ENCODE results near the gene FIS1. TPM values are rescaled to one million over a fixed set of nuclear protein-coding genes. Genes with fewer than 3 reads are reported as not detected.
"Not testable (repeated sequence)": the region's sequence is repeated elsewhere in the genome, so short reads cannot be mapped to it uniquely, and the experiment has no call there.

The FIS1 gene
- total RNA-seq: 100 to 1,000 TPM; 129 to 251 (median 233) TPM

DNA sequence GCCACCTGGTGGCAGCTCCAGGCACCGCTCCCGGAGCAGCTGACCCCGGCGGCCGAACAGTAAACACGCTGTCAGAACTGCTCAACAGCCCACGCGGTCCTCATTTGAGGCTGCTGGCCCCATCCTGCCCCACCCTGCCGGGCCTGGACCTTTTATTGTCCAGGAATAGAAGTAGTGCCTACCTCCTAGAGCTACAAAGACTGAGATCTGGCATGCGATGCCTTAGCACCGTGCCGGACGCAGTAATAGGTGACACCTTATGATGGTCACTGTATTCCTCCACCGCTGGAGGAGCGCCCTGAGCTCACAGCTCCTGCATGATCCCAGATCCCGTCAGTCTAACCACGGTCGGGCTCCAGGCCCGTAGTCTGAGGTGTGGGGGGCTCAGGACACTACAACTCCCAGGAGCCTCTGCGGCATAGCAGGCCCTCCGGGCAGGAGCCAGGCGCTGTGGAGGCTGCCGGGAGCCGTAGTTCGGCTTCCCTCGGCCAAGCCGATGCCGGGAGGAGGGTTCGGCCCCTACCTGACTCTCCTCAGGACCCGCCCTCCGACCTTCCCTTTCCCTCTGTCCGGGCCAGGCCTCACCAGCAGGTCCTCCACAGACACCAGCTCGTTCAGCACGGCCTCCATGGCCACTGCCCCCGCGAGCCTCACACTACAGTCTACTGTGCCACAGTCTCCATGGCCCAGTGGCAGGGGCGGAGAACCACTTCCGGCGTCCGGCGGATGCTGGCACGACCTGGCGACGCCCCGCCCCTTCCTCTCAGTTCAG is at the start of gene FIS1:
Gene FIS1 (minus strand): TSS at position 707 of the 772 bp plus-strand sequence. CDS start 77 bp downstream, at position 630.
- Histone ChIP-seq H3K9me3 (no peaks in the 10 kb centered on the region), H3K4me1 (peaks cover 7 to 11% of the 10 kb centered on the region in 2 donors), H3K27me3 (no peaks in the 10 kb centered on the region), H3K4me3 (peak within 1 kb of the TSS; percentile 85 to 92), H3K27ac (peak within 1 kb of the TSS; percentile 98 to 99), H3K36me3 (no peaks in the 10 kb centered on the region)
- intact Hi-C loops (cut with DNase I; ENCODE audit: low total_unique reads): no loop called here
- peak; percentile 92 to 93 for DNase-seq
- TF ChIP-seq, protein P1, sequence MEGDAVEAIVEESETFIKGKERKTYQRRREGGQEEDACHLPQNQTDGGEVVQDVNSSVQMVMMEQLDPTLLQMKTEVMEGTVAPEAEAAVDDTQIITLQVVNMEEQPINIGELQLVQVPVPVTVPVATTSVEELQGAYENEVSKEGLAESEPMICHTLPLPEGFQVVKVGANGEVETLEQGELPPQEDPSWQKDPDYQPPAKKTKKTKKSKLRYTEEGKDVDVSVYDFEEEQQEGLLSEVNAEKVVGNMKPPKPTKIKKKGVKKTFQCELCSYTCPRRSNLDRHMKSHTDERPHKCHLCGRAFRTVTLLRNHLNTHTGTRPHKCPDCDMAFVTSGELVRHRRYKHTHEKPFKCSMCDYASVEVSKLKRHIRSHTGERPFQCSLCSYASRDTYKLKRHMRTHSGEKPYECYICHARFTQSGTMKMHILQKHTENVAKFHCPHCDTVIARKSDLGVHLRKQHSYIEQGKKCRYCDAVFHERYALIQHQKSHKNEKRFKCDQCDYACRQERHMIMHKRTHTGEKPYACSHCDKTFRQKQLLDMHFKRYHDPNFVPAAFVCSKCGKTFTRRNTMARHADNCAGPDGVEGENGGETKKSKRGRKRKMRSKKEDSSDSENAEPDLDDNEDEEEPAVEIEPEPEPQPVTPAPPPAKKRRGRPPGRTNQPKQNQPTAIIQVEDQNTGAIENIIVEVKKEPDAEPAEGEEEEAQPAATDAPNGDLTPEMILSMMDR (IDR thresholded peaks at IDR 0.05): peak; percentile 88 to 95 (median 90)
- TF ChIP-seq POLR2A (IDR thresholded peaks at IDR 0.05): peak; percentile 75 to 88

DNA sequence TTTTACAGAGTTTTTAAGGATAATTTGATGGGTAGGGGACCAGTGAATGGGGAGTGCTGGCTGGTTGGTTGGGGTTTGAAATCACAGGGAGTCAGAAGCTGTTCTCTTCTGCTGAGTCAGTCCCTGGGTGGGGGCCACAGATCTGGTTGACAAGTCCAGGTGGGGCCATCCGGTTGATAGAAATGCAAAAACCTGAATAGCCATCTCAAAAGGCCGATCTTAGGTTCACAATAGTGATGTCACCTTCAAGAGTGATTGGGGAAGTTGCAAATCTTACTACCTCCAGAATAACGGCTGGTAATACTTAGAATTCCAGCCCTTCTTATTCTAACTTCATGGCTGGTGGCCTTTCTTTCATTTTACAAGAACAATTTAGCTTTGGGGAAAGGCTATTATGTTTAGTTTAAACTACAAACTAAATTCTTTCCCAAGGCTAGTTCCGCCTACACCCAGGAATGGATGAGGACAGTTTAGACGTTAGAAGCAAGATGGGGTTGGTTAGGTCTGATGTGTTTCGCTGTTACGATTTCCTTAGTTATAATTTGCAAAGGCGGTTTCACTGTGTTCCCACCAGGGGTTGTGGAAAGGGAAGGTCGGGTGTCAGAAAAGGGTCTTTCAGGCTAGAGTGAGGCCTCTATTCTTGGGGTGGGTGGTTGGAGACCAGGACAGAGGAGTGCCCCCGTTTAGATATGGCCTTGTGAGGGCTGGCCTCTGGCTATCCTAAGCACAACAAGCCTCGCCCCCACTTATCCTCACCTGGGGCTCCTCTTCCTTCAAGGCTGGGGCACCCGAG is 49.4 kb upstream of the FIS1 start:
- Histone ChIP-seq H3K4me1 (no peaks in the 10 kb centered on the region), H3K9me3 (no peaks in the 10 kb centered on the region), H3K27me3 (peaks cover 0 to 20% of the 10 kb centered on the region in 2 donors), H3K36me3 (no peaks in the 10 kb centered on the region), H3K4me3 (no peak overlapping the region), H3K27ac (no peak overlapping the region)
- intact Hi-C loops (cut with DNase I; ENCODE audit: low total_unique reads): no loop called here
- DNase-seq: no peak
- TF ChIP-seq, protein P1 (IDR thresholded peaks at IDR 0.05): no peak
- no peak for TF ChIP-seq POLR2A (IDR thresholded peaks at IDR 0.05)

GRCh38 chr7:101293069-101294021 is 48.5 kb upstream of the FIS1 start:
- peaks cover 0 to 14% of the 10 kb centered on the region in 2 donors for H3K27me3 ChIP-seq
- H3K4me3 ChIP-seq; H3K9me3 ChIP-seq; H3K27ac ChIP-seq; intact Hi-C loops (cut with DNase I; ENCODE audit: low total_unique reads); DNase-seq; H3K4me1 ChIP-seq; H3K36me3 ChIP-seq: not testable (repeated sequence)

DNA sequence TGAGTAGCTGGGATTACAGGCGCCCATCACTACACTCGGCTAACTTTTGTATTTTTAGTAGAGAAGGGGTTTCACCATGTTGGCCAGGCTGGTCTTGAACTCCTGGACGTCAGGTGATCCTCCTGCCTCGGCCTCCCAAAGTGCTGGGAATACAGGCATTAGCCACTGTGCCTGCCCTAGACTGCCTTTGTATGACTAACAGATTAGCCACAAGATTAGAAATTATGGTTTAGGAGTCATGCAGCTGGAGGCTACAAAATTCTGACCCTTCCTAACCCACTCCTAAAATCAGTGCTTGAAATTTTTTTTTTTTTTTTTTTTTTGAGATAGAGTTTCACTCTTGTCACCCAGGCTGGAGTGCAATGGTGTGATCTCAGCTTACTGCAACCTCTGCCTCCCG is 47.7 kb upstream of the FIS1 start:
- H3K27me3 ChIP-seq: not testable (repeated sequence)

GRCh38 chr7:101290186-101291037 is 45.5 kb upstream of the FIS1 start:
- H3K27ac ChIP-seq; H3K4me1 ChIP-seq; H3K27me3 ChIP-seq; intact Hi-C loops (cut with DNase I; ENCODE audit: low total_unique reads); H3K36me3 ChIP-seq; H3K4me3 ChIP-seq; H3K9me3 ChIP-seq: not testable (repeated sequence)
- DNase-seq: peak; percentile 49 to 55
- TF ChIP-seq, protein P1 (IDR thresholded peaks at IDR 0.05): peak; percentile 37 to 68 (median 58)

More for the DNA sequence above, 47.7 kb upstream of the FIS1 start:
- DNase-seq; H3K4me3 ChIP-seq; intact Hi-C loops (cut with DNase I; ENCODE audit: low total_unique reads); H3K9me3 ChIP-seq; H3K4me1 ChIP-seq; H3K36me3 ChIP-seq; H3K27ac ChIP-seq: not testable (repeated sequence)

GRCh38 chr7:101289687-101290086 is 44.8 kb upstream of the FIS1 start:
- H3K9me3 ChIP-seq; H3K4me3 ChIP-seq; H3K4me1 ChIP-seq; H3K27me3 ChIP-seq; intact Hi-C loops (cut with DNase I; ENCODE audit: low total_unique reads); H3K27ac ChIP-seq; DNase-seq; H3K36me3 ChIP-seq: not testable (repeated sequence)
